Esophagus muscularis mucosa (tissue), 3 donors: ENCODE measurements around the gene CD80.

Experiments used
- POLR2A ChIP-seq: fragments of 450-650 bp; IDR thresholded peaks from one replicate; pipeline ENCODE4 v1.6.1; 2017; ENCODE audit warnings: antibody characterized with exemption, moderate library complexity, mild to moderate bottlenecking, low read depth
- POLR2AphosphoS5 ChIP-seq, 2 donors: sonication (generic); formaldehyde crosslinking; IDR thresholded peaks; one replicate each; pipeline ENCODE4 v1.6.1; 2017; ENCODE audit warnings: antibody characterized with exemption in 2 of 2
- TF ChIP-seq, protein P1 (sequence below), 3 experiments: fragments of 200-600 bp in 2 of 3; fragments of 450-650 bp in 1 of 3; sonication (generic) in 2 of 3; IDR thresholded peaks; one replicate each; pipeline ENCODE4 v1.5.1; 2017 to 2019; ENCODE audit warnings: antibody characterized with exemption in 3 of 3, mild to moderate bottlenecking in 2 of 3, moderate library complexity in 1 of 3

DNA sequence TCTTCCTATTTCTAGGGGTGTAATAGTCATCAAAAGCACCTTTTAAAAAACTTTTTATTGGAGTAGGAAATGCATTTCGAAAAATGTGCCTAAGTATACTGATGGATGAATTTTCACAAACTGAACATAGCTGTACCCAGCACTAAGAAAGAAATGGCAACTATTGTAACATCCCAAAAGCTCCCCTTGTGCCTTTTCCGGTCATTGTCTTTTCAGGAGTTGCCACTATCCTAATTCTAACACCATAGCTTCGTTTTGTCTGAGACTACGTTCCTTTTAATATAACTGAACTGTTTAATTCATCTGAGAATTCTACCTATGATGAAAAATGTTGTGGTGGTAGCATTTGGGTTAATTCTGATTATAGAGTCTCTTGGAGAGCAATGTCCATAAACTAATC is 59.1 kb downstream of the CD80 start:
- TF ChIP-seq, protein P1, sequence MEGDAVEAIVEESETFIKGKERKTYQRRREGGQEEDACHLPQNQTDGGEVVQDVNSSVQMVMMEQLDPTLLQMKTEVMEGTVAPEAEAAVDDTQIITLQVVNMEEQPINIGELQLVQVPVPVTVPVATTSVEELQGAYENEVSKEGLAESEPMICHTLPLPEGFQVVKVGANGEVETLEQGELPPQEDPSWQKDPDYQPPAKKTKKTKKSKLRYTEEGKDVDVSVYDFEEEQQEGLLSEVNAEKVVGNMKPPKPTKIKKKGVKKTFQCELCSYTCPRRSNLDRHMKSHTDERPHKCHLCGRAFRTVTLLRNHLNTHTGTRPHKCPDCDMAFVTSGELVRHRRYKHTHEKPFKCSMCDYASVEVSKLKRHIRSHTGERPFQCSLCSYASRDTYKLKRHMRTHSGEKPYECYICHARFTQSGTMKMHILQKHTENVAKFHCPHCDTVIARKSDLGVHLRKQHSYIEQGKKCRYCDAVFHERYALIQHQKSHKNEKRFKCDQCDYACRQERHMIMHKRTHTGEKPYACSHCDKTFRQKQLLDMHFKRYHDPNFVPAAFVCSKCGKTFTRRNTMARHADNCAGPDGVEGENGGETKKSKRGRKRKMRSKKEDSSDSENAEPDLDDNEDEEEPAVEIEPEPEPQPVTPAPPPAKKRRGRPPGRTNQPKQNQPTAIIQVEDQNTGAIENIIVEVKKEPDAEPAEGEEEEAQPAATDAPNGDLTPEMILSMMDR (IDR thresholded peaks at IDR 0.05) = no peak
- TF ChIP-seq POLR2AphosphoS5 (IDR thresholded peaks at IDR 0.05) (no peak), POLR2A (no peak)
